Ishikawa (cell line): Measurements from ENCODE around the gene TBC1D1.

ENCODE experiments used
- CEBPB ChIP-seq: IDR thresholded peaks from 2 replicates; pipeline ENCODE4 v1.6.1; 2012
- CREB1 ChIP-seq: IDR thresholded peaks from 2 replicates; pipeline ENCODE4 v1.6.1; 2012; ENCODE audit warnings: low read depth
- EGR1 ChIP-seq: IDR thresholded peaks from 2 replicates; pipeline ENCODE4 v1.6.1; 2012
- EP300 ChIP-seq: IDR thresholded peaks from 2 replicates; pipeline ENCODE4 v1.6.1; 2012; ENCODE audit warnings: borderline replicate concordance
- FOXM1 ChIP-seq: IDR thresholded peaks from 2 replicates; pipeline ENCODE4 v1.6.1; 2012; ENCODE audit warnings: low read depth, borderline replicate concordance
- MAX ChIP-seq: IDR thresholded peaks from 2 replicates; pipeline ENCODE4 v1.6.1; 2012
- NFIC ChIP-seq: IDR thresholded peaks from 2 replicates; pipeline ENCODE4 v1.6.1; 2012
- RAD21 ChIP-seq: IDR thresholded peaks from 2 replicates; pipeline ENCODE4 v1.6.1; 2012; ENCODE audit warnings: low read depth
- REST ChIP-seq: IDR thresholded peaks from 2 replicates; pipeline ENCODE4 v1.6.1; 2012; ENCODE audit warnings: low read depth, mild to moderate bottlenecking
- TAF1 ChIP-seq: IDR thresholded peaks from 2 replicates; pipeline ENCODE4 v1.6.1; 2012; ENCODE audit warnings: low read depth, mild to moderate bottlenecking
- TCF12 ChIP-seq: IDR thresholded peaks from 2 replicates; pipeline ENCODE4 v1.6.1; 2012; ENCODE audit warnings: low read depth
- TEAD4 ChIP-seq: IDR thresholded peaks from 2 replicates; pipeline ENCODE4 v1.6.1; 2012
- USF1 ChIP-seq: IDR thresholded peaks from 2 replicates; pipeline ENCODE4 v1.6.1; 2012
- YY1 ChIP-seq: IDR thresholded peaks from 2 replicates; pipeline ENCODE4 v1.6.1; 2012; ENCODE audit warnings: low read depth
- ZBTB7A ChIP-seq: IDR thresholded peaks from 2 replicates; pipeline ENCODE4 v1.6.1; 2012; ENCODE audit warnings: low read depth

Gene TBC1D1

GRCh38 chr4:38120772-38121171 lies 229.9 kb downstream of the TBC1D1 start:
- no peak for TF ChIP-seq TEAD4
- no peak for TF ChIP-seq CEBPB
- no peak for TF ChIP-seq FOXM1
- no peak for TF ChIP-seq ZBTB7A
- TF ChIP-seq USF1: no peak
- no peak for TF ChIP-seq YY1
- TF ChIP-seq REST: no peak
- no peak for TF ChIP-seq EP300
- TF ChIP-seq CREB1: no peak
- no peak for TF ChIP-seq TCF12
- TF ChIP-seq EGR1: no peak
- no peak for TF ChIP-seq NFIC
- TF ChIP-seq MAX: no peak
- TF ChIP-seq TAF1: no peak
- no peak for TF ChIP-seq RAD21

- no peak for TF ChIP-seq EGR1
Observed at GRCh38 chr4:38122060-38122459, 231.2 kb downstream of the TBC1D1 start.

GRCh38 chr4:38123555-38123954 lies 232.7 kb downstream of the TBC1D1 start:
- TF ChIP-seq RAD21 (no peak), EP300 (no peak), FOXM1 (no peak), TAF1 (no peak), TEAD4 (no peak), NFIC (no peak), YY1 (no peak), EGR1 (no peak)

- TF ChIP-seq RAD21 (no peak), REST (no peak), ZBTB7A (no peak), TAF1 (no peak), FOXM1 (no peak), TCF12 (no peak), CREB1 (no peak), MAX (no peak), USF1 (no peak), TEAD4 (no peak), NFIC (no peak), CEBPB (no peak), YY1 (no peak), EGR1 (no peak), EP300 (no peak)
Observed at GRCh38 chr4:38124961-38125360, 234.1 kb downstream of the TBC1D1 start.

DNA sequence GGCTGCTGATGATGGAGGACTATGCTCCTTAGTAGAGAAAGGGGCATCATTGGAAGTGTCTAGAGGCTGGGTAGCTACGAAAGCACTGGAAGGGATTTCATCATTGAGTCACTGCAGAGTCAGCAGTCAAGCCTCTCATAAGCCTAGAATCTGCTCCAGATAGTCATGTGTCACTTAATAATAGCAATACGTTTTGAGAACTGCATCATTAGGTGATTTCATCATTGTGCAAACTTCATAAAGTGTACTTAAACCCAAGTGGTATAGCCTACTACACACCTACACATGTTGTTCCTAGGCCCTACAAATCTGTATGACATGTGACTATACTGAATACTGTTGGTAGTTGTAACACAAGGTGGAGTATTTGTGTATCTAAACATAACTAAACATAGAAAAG lies 234.9 kb downstream of the TBC1D1 start:
- no peak for TF ChIP-seq RAD21
- no peak for TF ChIP-seq ZBTB7A
- no peak for TF ChIP-seq CEBPB
- no peak for TF ChIP-seq NFIC
- no peak for TF ChIP-seq TCF12
- TF ChIP-seq REST: no peak
- no peak for TF ChIP-seq FOXM1
- no peak for TF ChIP-seq TEAD4
- TF ChIP-seq EP300: no peak
- TF ChIP-seq EGR1: no peak
- TF ChIP-seq CREB1: no peak
- TF ChIP-seq TAF1: no peak
- no peak for TF ChIP-seq MAX
- TF ChIP-seq USF1: no peak
- no peak for TF ChIP-seq YY1
